Measurements from ENCODE around the gene FKBP5. TPM values are rescaled to one million over a fixed set of nuclear protein-coding genes. Genes with fewer than 3 reads are reported as not detected.
A peak's percentile ranks its signal among the peaks of the same experiment; 100 is the strongest.

FKBP5 gene
- total and polyA plus RNA-seq, 10 of the 15 experiments (the other 5 are each of a cell fraction or from before 2014, with no cell fraction given): 29.0 to 123 (median 62.3) TPM

GRCh38 chr6:35569011-35569461, 119.7 kb downstream of the FKBP5 start:
- RAD21 ChIA-PET (ENCODE audit: unreplicated experiment): no interaction called here
- H4K20me1 ChIP-seq (ENCODE audit: control insufficient read depth, insufficient read depth): no peaks in the 10 kb centered on the region
- no peak for DNase-seq (ENCODE audit: low read depth, low spot score)
- POLR2A ChIA-PET: no interaction called here
- no peak overlapping the region for H2AFZ ChIP-seq (ENCODE audit: control insufficient read depth, low read depth, low read length)
- SMC1A ChIA-PET (ENCODE audit: uncharacterized antibody, unreplicated experiment): interaction anchor here (1.6 kb wide), 1 partner anchor 168 kb away, joined by 6 read pairs; the partner anchor contains the start of gene ARMC12
- in situ Hi-C loops (cut with MboI) (no loop called here), intact Hi-C loops (cut with micrococcal nuclease; ENCODE audit: unreplicated experiment) (loop anchor here (10.0 kb wide), 1 partner anchor 274 kb away; the partner anchor contains the start of gene DEF6)
- no peak overlapping the region for H3K9ac ChIP-seq (ENCODE audit: control insufficient read depth, insufficient read depth, low read length)
- no peaks in the 10 kb centered on the region for H3K4me1 ChIP-seq (ENCODE audit: control insufficient read depth, insufficient read depth, low read length)
- no peak overlapping the region for H3K4me2 ChIP-seq (ENCODE audit: control insufficient read depth, insufficient read depth)
- H3K4me3 ChIP-seq: no peak overlapping the region
- no peaks in the 10 kb centered on the region; a peak in 1 of 4 replicates for H3K36me3 ChIP-seq (ENCODE audit: control insufficient read depth in 2 of 2, insufficient read depth in 2 of 2, low read length in 1 of 2)
- no peaks in the 10 kb centered on the region for H3K9me3 ChIP-seq (replicated peaks; ENCODE audit: control insufficient read depth, insufficient read depth, low read length)
- no peak overlapping the region for H3K27ac ChIP-seq (ENCODE audit: control insufficient read depth, insufficient read depth)
- CTCF ChIA-PET: interaction anchor here (1.0 to 5.7 kb wide), 7 partner anchors 11 to 188 kb away, joined by 3 to 52 read pairs (median 4); partner anchors contain the start of gene ARMC12
- no peak for FAIRE-seq
- H3K79me2 ChIP-seq (ENCODE audit: control insufficient read depth, insufficient read depth, low read length): no peaks in the 10 kb centered on the region
- peak; percentile 87 for ATAC-seq
- H3K27me3 ChIP-seq (replicated peaks in 1 of 2; ENCODE audit: control insufficient read depth in 2 of 2, insufficient read depth in 2 of 2, low read length in 1 of 2): no peaks in the 10 kb centered on the region; a peak in 1 of 4 replicates
- 53% methylated on average over 5 of the region's 5 CpGs for WGBS (ENCODE audit: insufficient coverage, insufficient replicate concordance, low lambda C conversion rate, missing lambda C conversion rate)
- BruUV-seq (replicated peaks): no TSS peak
- TF ChIP-seq ZBED1 (IDR thresholded peaks at IDR 0.05; ENCODE audit: borderline replicate concordance) (no peak), SMAD5 (IDR thresholded peaks at IDR 0.05; ENCODE audit: low read depth) (no peak), USF2 (IDR thresholded peaks at IDR 0.05; ENCODE audit: borderline replicate concordance, low read depth, low read length) (no peak), PAX5 (IDR thresholded peaks at IDR 0.05; ENCODE audit: borderline replicate concordance, low read depth, low read length) (no peak), SIN3A (IDR thresholded peaks at IDR 0.05; ENCODE audit: low read depth, low read length) (no peak), RELA (IDR thresholded peaks at IDR 0.05; ENCODE audit: borderline replicate concordance, partially characterized antibody) (no peak), RB1 (IDR thresholded peaks at IDR 0.05; ENCODE audit: borderline replicate concordance) (no peak), KDM1A (IDR thresholded peaks at IDR 0.05; ENCODE audit: borderline replicate concordance) (no peak), SMC3 (IDR thresholded peaks at IDR 0.05; ENCODE audit: borderline replicate concordance, low read length) (0 out of 2 replicates have a peak, but pooled peaks have one; percentile 12), HDAC2 (IDR thresholded peaks at IDR 0.05) (no peak), ZNF207 (IDR thresholded peaks at IDR 0.05; ENCODE audit: borderline replicate concordance) (no peak), POLR2A (IDR thresholded peaks at IDR 0.05; ENCODE audit: low read depth, low read length) (peak; percentile 26; the same call in 1 of the 2 replicates), TCF3 (IDR thresholded peaks at IDR 0.05; ENCODE audit: borderline replicate concordance, insufficient read depth, low read depth, low read length) (no peak), RAD51 (IDR thresholded peaks at IDR 0.05) (no peak), DPF2 (IDR thresholded peaks at IDR 0.05) (no peak), POU2F2 (IDR thresholded peaks at IDR 0.05; ENCODE audit: borderline replicate concordance, low read depth, low read length) (no peak), RAD21 (IDR thresholded peaks at IDR 0.05; ENCODE audit: insufficient read depth, low read depth, low read length) (no peak), PML (IDR thresholded peaks at IDR 0.05; ENCODE audit: low read length) (no peak), FOXM1 (IDR thresholded peaks at IDR 0.05; ENCODE audit: low read depth, low read length) (no peak), CTCF (IDR thresholded peaks at IDR 0.05 in 2 of 3, conservative IDR thresholded peaks at IDR 0.05 in 1 of 3; ENCODE audit: control insufficient read depth in 2 of 3, extremely low read depth in 1 of 3, insufficient read depth in 1 of 3, low read depth in 3 of 3, low read length in 3 of 3) (peak; percentile 33 to 50 (median 34); a peak in 5 of 6 replicates), E2F4 (IDR thresholded peaks at IDR 0.05; ENCODE audit: low read depth, low read length) (no peak), ZZZ3 (IDR thresholded peaks at IDR 0.05; ENCODE audit: control insufficient read depth, insufficient read length, low read depth) (no peak), STAT3 (IDR thresholded peaks at IDR 0.05; ENCODE audit: low read depth, low read length) (no peak), NR2C2 (IDR thresholded peaks at IDR 0.05; ENCODE audit: borderline replicate concordance, control insufficient read depth, insufficient read length, low read depth) (no peak)

All from GM12878 (cell line).